ENCODE measurements around the gene RUFY3.
"Not testable (repeated sequence)": the region's sequence is repeated elsewhere in the genome, so short reads cannot be mapped to it uniquely, and the experiment has no call there.

RUFY3 gene

GRCh38 chr4:70721747-70722146 lies at the start of gene RUFY3:
RUFY3 (plus strand) TSS chr4:70721964; CDS start chr4:70722574, 610 bp downstream.
- DNase-seq, result no peak

GRCh38 chr4:70674191-70674590 lies 47.6 kb upstream of the RUFY3 start:
- no peak for DNase-seq

- DNase-seq, result no peak
Measured at GRCh38 chr4:70674731-70675130, 47.0 kb upstream of the RUFY3 start.

GRCh38 chr4:70676554-70677090 lies 45.1 kb upstream of the RUFY3 start:
- no peak for DNase-seq

- peak in 1 of 2 donors; percentile 32 for DNase-seq
Measured at GRCh38 chr4:70678383-70678999, 43.3 kb upstream of the RUFY3 start.

- no peak for DNase-seq
Measured at GRCh38 chr4:70680934-70681333, 40.8 kb upstream of the RUFY3 start.

- no peak for DNase-seq
Measured at GRCh38 chr4:70681704-70682103, 40.1 kb upstream of the RUFY3 start.

- DNase-seq, result not testable (repeated sequence)
Measured at GRCh38 chr4:70682142-70682541, 39.6 kb upstream of the RUFY3 start.

GRCh38 chr4:70687392-70687791 lies 34.4 kb upstream of the RUFY3 start:
- DNase-seq, result peak in 1 of 2 donors; percentile 41

- peak; percentile 90 to 94 for DNase-seq
Measured at GRCh38 chr4:70687821-70688794, 33.7 kb upstream of the RUFY3 start, which contains the start of gene UTP3. UTP3 (plus strand) TSS chr4:70688532; CDS start chr4:70688678, 146 bp downstream.

GRCh38 chr4:70688795-70689231 lies 33.0 kb upstream of the RUFY3 start:
- peak in 1 of 2 donors; percentile 16 for DNase-seq

GRCh38 chr4:70691661-70692060 lies 30.1 kb upstream of the RUFY3 start:
- no peak for DNase-seq

- DNase-seq, result not testable (repeated sequence)
Measured at GRCh38 chr4:70694633-70695032, 27.1 kb upstream of the RUFY3 start.

- DNase-seq, result not testable (repeated sequence)
Measured at GRCh38 chr4:70698435-70698834, 23.3 kb upstream of the RUFY3 start.

- no peak for DNase-seq
Measured at GRCh38 chr4:70700712-70701111, 21.1 kb upstream of the RUFY3 start.

GRCh38 chr4:70701271-70701670 lies 20.5 kb upstream of the RUFY3 start:
- DNase-seq, result no peak

- not testable (repeated sequence) for DNase-seq
Measured at GRCh38 chr4:70702592-70702991, 19.2 kb upstream of the RUFY3 start.

GRCh38 chr4:70703619-70704214 lies 18.0 kb upstream of the RUFY3 start:
- no peak for DNase-seq

- peak; percentile 62 to 73 for DNase-seq
Measured at GRCh38 chr4:70704215-70704930, 17.4 kb upstream of the RUFY3 start.

GRCh38 chr4:70704931-70705182 lies 16.9 kb upstream of the RUFY3 start:
- DNase-seq, result no peak

GRCh38 chr4:70705183-70706043 lies 16.4 kb upstream of the RUFY3 start:
- DNase-seq, result peak; percentile 67 to 81

GRCh38 chr4:70706044-70706461 lies 15.7 kb upstream of the RUFY3 start:
- DNase-seq, result no peak

Data from CD4-positive, alpha-beta T cell treated with Interferon alpha-2 for 1 hour (primary cell).